Chondrocyte (in vitro differentiated cells): ENCODE results near the gene MOCOS. TPM values are rescaled to one million over a fixed set of nuclear protein-coding genes. Genes with fewer than 3 reads are reported as not detected.

Experiments
- DNase-seq: peaks from one replicate; pipeline ENCODE4 v3.0.0; 2021; ENCODE audit warnings: mixed read lengths, low spot score
- H3K27ac Mint-ChIP-seq: one replicate; pipeline ENCODE4 v1.8.0; 2021; ENCODE audit warnings: mild to moderate bottlenecking, moderate library complexity, mixed read lengths; ENCODE audit not compliant: unreplicated experiment
- H3K27me3 Mint-ChIP-seq: 2 replicates; pipeline ENCODE4 v1.8.0; 2021; ENCODE audit warnings: low read depth, mixed read lengths
- H3K36me3 Mint-ChIP-seq: 2 replicates; pipeline ENCODE4 v1.8.0; 2021; ENCODE audit warnings: low read depth, mixed read lengths
- H3K4me1 Mint-ChIP-seq: 2 replicates; pipeline ENCODE4 v1.8.0; 2021; ENCODE audit warnings: low read depth, mild to moderate bottlenecking, mixed read lengths
- H3K4me3 Mint-ChIP-seq: one replicate; pipeline ENCODE4 v1.8.0; 2021; ENCODE audit warnings: mild to moderate bottlenecking, moderate library complexity, mixed read lengths; ENCODE audit not compliant: unreplicated experiment
- H3K9me3 Mint-ChIP-seq: 2 replicates; pipeline ENCODE4 v1.8.0; 2021; ENCODE audit warnings: low read depth, mixed read lengths
- total RNA-seq: library from RNA; stranded (reverse); gene quantifications from 3 replicates; pipeline ENCODE4 v1.2.1, GENCODE V29; 2021
- TF ChIP-seq, protein P1 (sequence below): fragments of 200-600 bp; sonication (generic); IDR thresholded peaks from 2 replicates; pipeline ENCODE4 v1.5.0; 2021; ENCODE audit warnings: antibody characterized with exemption, mild to moderate bottlenecking, moderate library complexity

MOCOS gene
- total RNA-seq, 1 donor from 2014 or later, result 13.2 TPM

DNA sequence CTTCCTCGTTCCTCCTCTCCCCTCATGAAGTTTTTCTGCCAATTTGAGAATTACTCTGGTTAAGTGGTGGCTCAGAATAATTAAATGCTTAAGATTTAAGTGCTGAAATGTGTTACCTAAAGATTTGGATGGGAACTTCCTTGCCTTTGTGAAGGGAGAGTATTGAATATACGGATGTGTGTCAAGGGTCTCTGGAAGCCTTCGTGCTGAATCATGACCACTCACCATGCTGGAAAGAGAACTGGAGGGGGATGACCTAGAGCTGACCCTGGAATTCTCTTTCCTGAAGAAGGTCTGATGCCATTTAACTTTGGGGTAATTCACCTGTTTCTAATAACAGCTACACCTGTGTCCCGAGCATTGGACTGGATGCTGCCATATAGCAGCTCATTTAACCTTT lies 2.2 kb downstream of the MOCOS start:
- Mint-ChIP-seq H3K36me3 (peaks cover 1% of the 10 kb centered on the region), H3K27ac (no peak overlapping the region), H3K9me3 (no peaks in the 10 kb centered on the region), H3K4me1 (peaks cover 28% of the 10 kb centered on the region), H3K27me3 (no peaks in the 10 kb centered on the region), H3K4me3 (peak overlapping the region; percentile 91)
- TF ChIP-seq, protein P1, sequence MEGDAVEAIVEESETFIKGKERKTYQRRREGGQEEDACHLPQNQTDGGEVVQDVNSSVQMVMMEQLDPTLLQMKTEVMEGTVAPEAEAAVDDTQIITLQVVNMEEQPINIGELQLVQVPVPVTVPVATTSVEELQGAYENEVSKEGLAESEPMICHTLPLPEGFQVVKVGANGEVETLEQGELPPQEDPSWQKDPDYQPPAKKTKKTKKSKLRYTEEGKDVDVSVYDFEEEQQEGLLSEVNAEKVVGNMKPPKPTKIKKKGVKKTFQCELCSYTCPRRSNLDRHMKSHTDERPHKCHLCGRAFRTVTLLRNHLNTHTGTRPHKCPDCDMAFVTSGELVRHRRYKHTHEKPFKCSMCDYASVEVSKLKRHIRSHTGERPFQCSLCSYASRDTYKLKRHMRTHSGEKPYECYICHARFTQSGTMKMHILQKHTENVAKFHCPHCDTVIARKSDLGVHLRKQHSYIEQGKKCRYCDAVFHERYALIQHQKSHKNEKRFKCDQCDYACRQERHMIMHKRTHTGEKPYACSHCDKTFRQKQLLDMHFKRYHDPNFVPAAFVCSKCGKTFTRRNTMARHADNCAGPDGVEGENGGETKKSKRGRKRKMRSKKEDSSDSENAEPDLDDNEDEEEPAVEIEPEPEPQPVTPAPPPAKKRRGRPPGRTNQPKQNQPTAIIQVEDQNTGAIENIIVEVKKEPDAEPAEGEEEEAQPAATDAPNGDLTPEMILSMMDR, result no peak
- DNase-seq, result no peak

DNA sequence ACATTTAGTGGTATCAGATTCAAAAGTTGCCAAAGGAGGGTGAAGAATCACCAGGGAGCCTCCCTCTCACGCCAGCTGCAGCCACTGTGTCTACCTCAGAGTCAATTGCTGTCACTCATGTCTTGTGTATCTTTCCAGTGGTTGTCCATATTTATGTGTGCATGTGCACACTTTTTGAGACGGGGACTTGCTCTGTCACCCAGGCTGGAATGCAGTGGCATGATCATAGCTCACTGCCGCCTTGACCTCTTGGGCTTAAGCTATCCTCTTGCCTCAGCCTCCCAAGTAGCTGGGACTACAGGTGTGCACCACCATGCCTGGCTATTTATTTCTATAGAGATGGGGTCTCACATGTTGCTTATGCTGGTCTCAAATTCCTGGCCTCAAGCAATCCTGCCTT lies 4.0 kb downstream of the MOCOS start:
- Mint-ChIP-seq H3K9me3 (no peaks in the 10 kb centered on the region), H3K36me3 (peaks cover 6% of the 10 kb centered on the region), H3K4me1 (peaks cover 22% of the 10 kb centered on the region), H3K27ac (no peak overlapping the region), H3K4me3 (no peak overlapping the region), H3K27me3 (no peaks in the 10 kb centered on the region)
- TF ChIP-seq, protein P1, result no peak
- DNase-seq, result no peak

DNA sequence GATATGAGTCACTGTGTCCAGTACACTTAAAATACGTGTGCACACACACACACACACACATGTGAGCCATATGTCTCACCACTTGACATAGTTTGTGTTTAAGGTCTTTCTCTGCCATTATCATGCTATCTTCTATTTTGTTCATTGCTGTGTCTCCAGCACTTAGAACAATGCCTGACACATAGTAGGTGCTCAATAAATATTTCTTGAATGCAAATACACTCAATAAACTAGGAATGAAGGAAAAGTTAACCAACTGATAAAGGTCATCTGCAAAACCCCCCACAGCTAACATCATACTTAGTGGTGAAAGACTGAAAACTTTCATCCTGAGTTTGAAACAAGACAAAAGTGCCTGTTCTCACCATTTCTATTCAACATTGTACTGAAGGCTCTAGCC lies 4.4 kb downstream of the MOCOS start:
- no peaks in the 10 kb centered on the region for H3K9me3 Mint-ChIP-seq
- H3K4me3 Mint-ChIP-seq, result no peak overlapping the region
- H3K36me3 Mint-ChIP-seq, result peaks cover 6% of the 10 kb centered on the region
- H3K27ac Mint-ChIP-seq, result no peak overlapping the region
- DNase-seq, result no peak
- no peaks in the 10 kb centered on the region for H3K27me3 Mint-ChIP-seq
- H3K4me1 Mint-ChIP-seq, result peaks cover 18% of the 10 kb centered on the region
- TF ChIP-seq, protein P1, result no peak

DNA sequence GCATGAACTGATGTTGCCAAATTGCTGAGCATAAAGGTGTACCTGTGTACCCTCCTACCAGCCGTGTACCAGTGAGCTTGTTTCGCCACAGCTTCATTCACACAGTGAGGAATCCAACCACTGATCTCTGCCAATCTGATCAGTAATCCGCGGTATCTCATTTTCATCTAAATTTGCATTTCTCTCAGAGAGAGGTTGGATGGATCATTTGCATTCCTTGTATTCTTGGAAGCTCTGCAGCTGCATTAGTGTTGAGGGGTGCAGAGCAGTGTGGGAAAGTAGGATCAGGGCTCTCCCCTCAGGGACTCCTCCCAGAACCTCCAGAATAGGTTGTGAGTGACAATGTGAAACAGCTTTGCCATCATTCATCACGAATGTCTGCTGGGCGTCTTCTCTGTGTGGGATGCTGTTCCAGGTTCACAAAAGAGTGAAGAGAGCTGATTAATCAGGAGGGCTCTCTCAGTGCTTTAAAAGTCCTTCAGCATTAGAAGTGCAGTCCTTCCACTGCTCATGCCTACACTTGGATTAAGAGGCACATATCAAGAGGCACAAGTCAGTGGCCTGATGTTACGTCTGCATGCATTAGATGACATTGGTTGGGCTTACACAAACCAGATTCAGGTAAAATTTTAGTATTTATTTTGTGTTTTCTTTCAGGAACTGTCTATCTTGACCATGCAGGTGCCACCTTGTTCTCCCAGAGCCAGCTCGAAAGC lies 7.5 kb downstream of the MOCOS start:
- Mint-ChIP-seq H3K9me3 (no peaks in the 10 kb centered on the region), H3K4me1 (no peaks in the 10 kb centered on the region), H3K27ac (no peak overlapping the region), H3K27me3 (no peaks in the 10 kb centered on the region), H3K4me3 (no peak overlapping the region), H3K36me3 (peaks cover 6% of the 10 kb centered on the region)
- TF ChIP-seq, protein P1, result no peak
- DNase-seq, result no peak

DNA sequence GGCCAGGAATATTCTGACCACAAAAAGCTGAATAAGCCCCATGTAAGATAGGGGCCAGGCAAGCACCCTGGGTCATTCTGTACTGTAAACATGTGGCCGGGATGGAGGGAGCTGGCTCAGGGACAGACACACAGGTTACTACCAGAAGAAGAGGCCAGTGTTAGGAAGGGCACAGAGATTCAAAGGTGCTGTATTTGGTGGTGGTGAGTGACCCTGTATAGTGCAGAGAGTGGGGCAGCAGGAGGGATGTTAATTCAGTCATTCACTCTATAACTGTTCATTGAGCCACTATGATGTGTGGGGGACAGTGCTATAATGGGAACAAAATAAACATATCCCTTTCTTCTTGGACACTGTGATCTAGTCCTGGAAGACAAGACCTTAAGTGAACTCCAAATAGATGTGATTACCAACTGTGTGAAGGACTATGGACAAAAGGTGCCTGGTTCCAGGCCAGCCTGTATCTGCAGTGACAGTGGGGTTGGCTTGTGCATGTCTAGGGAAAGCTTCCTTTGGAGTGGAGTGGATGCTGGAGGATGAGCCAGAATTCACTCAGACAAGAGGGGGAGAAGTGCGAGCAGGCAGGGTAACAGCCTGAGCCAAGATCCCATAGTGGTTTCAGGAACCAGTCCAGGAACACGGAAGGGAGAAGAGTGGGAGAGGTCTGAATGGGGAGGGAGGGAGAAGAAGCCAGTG lies 8.3 kb downstream of the MOCOS start:
- TF ChIP-seq, protein P1, result no peak
- no peak for DNase-seq
- Mint-ChIP-seq H3K4me1 (no peaks in the 10 kb centered on the region), H3K9me3 (no peaks in the 10 kb centered on the region), H3K27ac (no peak overlapping the region), H3K27me3 (no peaks in the 10 kb centered on the region), H3K4me3 (no peak overlapping the region), H3K36me3 (peaks cover 8% of the 10 kb centered on the region)
